GM12878 (cell line): Measurements from ENCODE around the gene MACROD2. TPM values are rescaled to one million over a fixed set of nuclear protein-coding genes. Genes with fewer than 3 reads are reported as not detected.

ENCODE experiments used
- ATAC-seq: fragments of 200-7000 bp; cut with Tn5 transposase; 3 replicates; pipeline ENCODE4 v1.9.1; 2020; ENCODE audit warnings: mild to moderate bottlenecking, moderate library complexity
- BruUV-seq: library from RNA; stranded (reverse); fragments of 400-500 nt; replicated peaks from 2 replicates; lab custom pipeline; 2021; lab: Mats Ljungman, UMichigan
- CTCF ChIA-PET: fragments of 300-600 bp; sonication (Branson Sonifier 250); formaldehyde crosslinking; extraction: SDS; loops from one replicate; lab custom pipeline; 2021; ENCODE audit warnings: inconsistent platforms; lab: Yijun Ruan, JAX
- POLR2A ChIA-PET: fragments of 350-600 bp; formaldehyde crosslinking; extraction: SDS; loops from one replicate; lab custom pipeline; 2021; ENCODE audit warnings: inconsistent platforms; lab: Charles Lee
- RAD21 ChIA-PET: fragments of 300-600 bp; sonication (Branson Sonifier 250); formaldehyde crosslinking; loops from one replicate; lab custom pipeline; 2023; ENCODE audit warnings: antibody characterized with exemption; ENCODE audit not compliant: unreplicated experiment; lab: Charles Lee
- SMC1A ChIA-PET: fragments of 300-600 bp; sonication (Branson Sonifier 250); formaldehyde crosslinking; loops from one replicate; lab custom pipeline; 2023; ENCODE audit not compliant: unreplicated experiment, uncharacterized antibody; lab: Charles Lee
- DNase-seq: peaks from one replicate; pipeline ENCODE4 v3.0.0-alpha.2; 2011; ENCODE audit warnings: low read depth, low spot score
- FAIRE-seq: peaks from 3 replicates; lab custom pipeline; 2011; peaks lifted over from hg19 to GRCh38; lab: Jason Lieb, UNC
- H2AFZ ChIP-seq: 2 replicates; pipeline ENCODE4 v1.6.0; 2011; ENCODE audit warnings: low read depth, low read length, control low read depth; ENCODE audit not compliant: control insufficient read depth
- H3K27ac ChIP-seq: 2 replicates; pipeline ENCODE4 v1.5.1; 2011; ENCODE audit warnings: control low read depth; ENCODE audit not compliant: control insufficient read depth, insufficient read depth
- H3K27me3 ChIP-seq, 2 experiments: replicated peaks in 1 of 2; 2 replicates each; pipeline versions ENCODE4 v1.6.0 to v1.6.1; 2011; ENCODE audit warnings: low read length in 1 of 2; ENCODE audit not compliant: control insufficient read depth in 2 of 2, insufficient read depth in 2 of 2
- H3K36me3 ChIP-seq, 2 experiments: 2 replicates each; pipeline ENCODE4 v1.5.1; 2011; ENCODE audit warnings: low read length in 1 of 2; ENCODE audit not compliant: control insufficient read depth in 2 of 2, insufficient read depth in 2 of 2
- H3K4me1 ChIP-seq: 2 replicates; pipeline ENCODE4 v1.6.1; 2011; ENCODE audit warnings: mild to moderate bottlenecking, low read length, moderate library complexity, mixed read lengths; ENCODE audit not compliant: control insufficient read depth, insufficient read depth
- H3K4me2 ChIP-seq: 2 replicates; pipeline ENCODE4 v1.6.0; 2011; ENCODE audit warnings: control low read depth; ENCODE audit not compliant: control insufficient read depth, insufficient read depth
- H3K4me3 ChIP-seq: fragments of 200-600 bp; sonication (generic); 2 replicates; pipeline ENCODE4 v1.5.1; 2016
- H3K79me2 ChIP-seq: 2 replicates; pipeline ENCODE4 v1.6.0; 2011; ENCODE audit warnings: low read length; ENCODE audit not compliant: control insufficient read depth, insufficient read depth
- H3K9ac ChIP-seq: 2 replicates; pipeline ENCODE4 v1.8.0; 2011; ENCODE audit warnings: low read length, control low read depth, mixed read lengths; ENCODE audit not compliant: control insufficient read depth, insufficient read depth
- H3K9me3 ChIP-seq: replicated peaks from 3 replicates; pipeline ENCODE4 v1.5.1; 2011; ENCODE audit warnings: mild to moderate bottlenecking, low read length; ENCODE audit not compliant: control insufficient read depth, insufficient read depth
- H4K20me1 ChIP-seq: 2 replicates; pipeline ENCODE4 v1.6.0; 2011; ENCODE audit not compliant: control insufficient read depth, insufficient read depth
- BACH1 ChIP-seq: fragments of 450-650 bp; IDR thresholded peaks from 2 replicates; pipeline ENCODE4 v1.6.1; 2017; ENCODE audit warnings: mild to moderate bottlenecking, borderline replicate concordance
- CBX5 ChIP-seq: sonication (generic); IDR thresholded peaks from 2 replicates; pipeline ENCODE4 v1.6.1; 2016; ENCODE audit warnings: low read depth, moderate library complexity, mild to moderate bottlenecking, inconsistent platforms
- EED ChIP-seq: sonication (generic); IDR thresholded peaks from 2 replicates; pipeline ENCODE4 v1.6.1; 2016; ENCODE audit warnings: antibody characterized with exemption, low read depth
- ESRRA ChIP-seq: IDR thresholded peaks from 2 replicates; pipeline ENCODE4 v1.6.1; 2012; ENCODE audit warnings: mild to moderate bottlenecking, low read length, improper control_type of control experiment
- HCFC1 ChIP-seq: fragments of 150-350 bp; IDR thresholded peaks from 2 replicates; pipeline ENCODE4 v1.6.1; 2014; ENCODE audit warnings: low read length
- HDAC2 ChIP-seq: fragments of 200-600 bp; sonication (generic); IDR thresholded peaks from 2 replicates; pipeline ENCODE4 v1.6.1; 2017
- LARP7 ChIP-seq: fragments of 450-650 bp; IDR thresholded peaks from 2 replicates; pipeline ENCODE4 v1.6.1; 2017; ENCODE audit warnings: mild to moderate bottlenecking
- MTA2 ChIP-seq: fragments of 450-650 bp; IDR thresholded peaks from 2 replicates; pipeline ENCODE4 v1.6.1; 2016; ENCODE audit warnings: low read depth, mild to moderate bottlenecking, moderate library complexity
- POLR2AphosphoS2 ChIP-seq: IDR thresholded peaks from 2 replicates; pipeline ENCODE4 v1.6.1; 2011; ENCODE audit warnings: low read depth, mild to moderate bottlenecking, low read length, improper control_type of control experiment, moderate library complexity
- POLR2AphosphoS5 ChIP-seq: IDR thresholded peaks from 2 replicates; pipeline ENCODE4 v1.6.1; 2011; ENCODE audit warnings: mild to moderate bottlenecking, low read length, inconsistent platforms
- RUNX3 ChIP-seq: IDR thresholded peaks from 2 replicates; pipeline ENCODE4 v1.6.1; 2012; ENCODE audit warnings: low read length, inconsistent platforms
- SMAD5 ChIP-seq: IDR thresholded peaks from 2 replicates; pipeline ENCODE4 v1.6.1; 2016; ENCODE audit warnings: antibody characterized with exemption, low read depth
- TBL1XR1 ChIP-seq: IDR thresholded peaks from 2 replicates; pipeline ENCODE4 v1.6.1; 2012; ENCODE audit warnings: low read depth, low read length, improper control_type of control experiment
- YBX1 ChIP-seq: fragments of 450-650 bp; IDR thresholded peaks from 2 replicates; pipeline ENCODE4 v1.6.1; 2016; ENCODE audit warnings: antibody characterized with exemption
- WGBS: methylation state at CpG from one replicate; pipeline ENCODE4 v1.1.6; 2016; ENCODE audit warnings: low lambda C conversion rate; ENCODE audit not compliant: insufficient replicate concordance, insufficient coverage; ENCODE audit errors: missing lambda C conversion rate; 5-methylcytosine and 5-hydroxymethylcytosine counted together
- in situ Hi-C: fragments of 300-500 bp; cut with MboI; formaldehyde crosslinking; loops from 9 replicates; pipeline ENCODE4 v1.14.3; 2018; ENCODE audit warnings: mixed read lengths
- intact Hi-C: fragments of 100-400 bp; cut with micrococcal nuclease; formaldehyde crosslinking; loops from one replicate; pipeline ENCODE4 v1.14.2; 2022; ENCODE audit not compliant: unreplicated experiment
- polyA plus RNA-seq, 11 experiments: library from polyadenylated mRNA; depleted of rRNA in 4 of 11; unstranded in 6 of 11; stranded (reverse) in 5 of 11; fragments of >200 nt; fragmentation: Nextera tagmentation in 4 of 11; fragmentation: Illumina TruSeq in 1 of 11; extraction: Ambion mirVana in 4 of 11; extraction: Trizol in 1 of 11; gene quantifications; 1 replicate in 1 of 11; 2 replicates in 10 of 11; pipeline versions ENCODE4 v1.2.1 to v1.2.3, GENCODE V29; 2011 to 2016; ENCODE audit warnings: inconsistent platforms in 2 of 11, missing spikeins in 2 of 11, low read depth in 1 of 11
- total RNA-seq, 4 experiments: library from RNA; depleted of rRNA in 3 of 4; stranded (reverse); fragments of >200 nt in 3 of 4; fragmentation: Illumina TruSeq in 1 of 4; extraction: Trizol in 1 of 4; gene quantifications; 2 replicates each; pipeline versions ENCODE4 v1.2.1 to v1.2.3, GENCODE V29; 2013 to 2021
- TF ChIP-seq, protein P1 (sequence below): IDR thresholded peaks from 2 replicates; pipeline ENCODE4 v1.6.1; 2011; ENCODE audit warnings: borderline replicate concordance, low read depth, mild to moderate bottlenecking, moderate library complexity, mixed read lengths, low read length; ENCODE audit not compliant: insufficient read depth; ENCODE audit errors: extremely low read length
- TF ChIP-seq, protein P2 (sequence below): IDR thresholded peaks from 2 replicates; pipeline ENCODE4 v1.6.1; 2011; ENCODE audit warnings: low read depth, mild to moderate bottlenecking, low read length, moderate library complexity, borderline replicate concordance; ENCODE audit errors: extremely low read depth
- TF ChIP-seq, protein P3 (sequence below): fragments of 450-650 bp; IDR thresholded peaks from 2 replicates; pipeline ENCODE4 v1.6.1; 2018; ENCODE audit warnings: mild to moderate bottlenecking, low read depth, moderate library complexity; ENCODE audit not compliant: partially characterized antibody
- TF ChIP-seq, protein P4 (sequence below): IDR thresholded peaks from 2 replicates; pipeline ENCODE4 v1.6.1; 2012; ENCODE audit warnings: low read depth, low read length, improper control_type of control experiment

MACROD2 gene
- total and polyA plus RNA-seq, 10 of the 15 experiments (the other 5 are each of a cell fraction or from before 2014, with no cell fraction given) = 1.1 to 21.5 (median 2.2) TPM

DNA sequence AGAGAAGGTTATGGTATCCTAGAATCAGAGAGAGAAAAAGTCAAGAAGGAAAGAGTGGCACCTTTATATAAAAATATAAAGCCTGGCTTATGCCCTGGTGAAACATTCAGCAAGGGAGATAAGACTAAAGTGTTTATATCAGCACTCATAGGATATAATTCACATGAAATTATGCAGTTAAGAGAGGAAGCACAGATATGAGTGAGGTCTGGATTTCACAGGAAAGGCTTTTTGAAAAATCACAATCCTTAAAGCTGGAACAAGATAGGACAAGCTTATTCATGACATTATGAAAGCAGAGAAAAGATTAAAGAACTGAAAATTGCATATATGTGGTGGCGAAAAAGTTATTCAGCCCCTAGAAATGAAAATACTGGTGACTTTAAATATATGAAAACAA is 523.3 kb downstream of the MACROD2 start:
- H3K36me3 ChIP-seq = no peaks in the 10 kb centered on the region
- ChIA-PET CTCF (no interaction called here), POLR2A (no interaction called here), RAD21 (no interaction called here), SMC1A (no interaction called here)
- intact Hi-C loops = no loop called here
- H3K4me2 ChIP-seq = no peak overlapping the region
- TF ChIP-seq, protein P1, sequence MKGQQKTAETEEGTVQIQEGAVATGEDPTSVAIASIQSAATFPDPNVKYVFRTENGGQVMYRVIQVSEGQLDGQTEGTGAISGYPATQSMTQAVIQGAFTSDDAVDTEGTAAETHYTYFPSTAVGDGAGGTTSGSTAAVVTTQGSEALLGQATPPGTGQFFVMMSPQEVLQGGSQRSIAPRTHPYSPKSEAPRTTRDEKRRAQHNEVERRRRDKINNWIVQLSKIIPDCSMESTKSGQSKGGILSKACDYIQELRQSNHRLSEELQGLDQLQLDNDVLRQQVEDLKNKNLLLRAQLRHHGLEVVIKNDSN = no peak
- no peak for TF ChIP-seq YBX1
- TF ChIP-seq, protein P2, sequence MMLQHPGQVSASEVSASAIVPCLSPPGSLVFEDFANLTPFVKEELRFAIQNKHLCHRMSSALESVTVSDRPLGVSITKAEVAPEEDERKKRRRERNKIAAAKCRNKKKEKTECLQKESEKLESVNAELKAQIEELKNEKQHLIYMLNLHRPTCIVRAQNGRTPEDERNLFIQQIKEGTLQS = no peak
- no peak for TF ChIP-seq SMAD5
- no peak for TF ChIP-seq CBX5
- TF ChIP-seq, protein P3, sequence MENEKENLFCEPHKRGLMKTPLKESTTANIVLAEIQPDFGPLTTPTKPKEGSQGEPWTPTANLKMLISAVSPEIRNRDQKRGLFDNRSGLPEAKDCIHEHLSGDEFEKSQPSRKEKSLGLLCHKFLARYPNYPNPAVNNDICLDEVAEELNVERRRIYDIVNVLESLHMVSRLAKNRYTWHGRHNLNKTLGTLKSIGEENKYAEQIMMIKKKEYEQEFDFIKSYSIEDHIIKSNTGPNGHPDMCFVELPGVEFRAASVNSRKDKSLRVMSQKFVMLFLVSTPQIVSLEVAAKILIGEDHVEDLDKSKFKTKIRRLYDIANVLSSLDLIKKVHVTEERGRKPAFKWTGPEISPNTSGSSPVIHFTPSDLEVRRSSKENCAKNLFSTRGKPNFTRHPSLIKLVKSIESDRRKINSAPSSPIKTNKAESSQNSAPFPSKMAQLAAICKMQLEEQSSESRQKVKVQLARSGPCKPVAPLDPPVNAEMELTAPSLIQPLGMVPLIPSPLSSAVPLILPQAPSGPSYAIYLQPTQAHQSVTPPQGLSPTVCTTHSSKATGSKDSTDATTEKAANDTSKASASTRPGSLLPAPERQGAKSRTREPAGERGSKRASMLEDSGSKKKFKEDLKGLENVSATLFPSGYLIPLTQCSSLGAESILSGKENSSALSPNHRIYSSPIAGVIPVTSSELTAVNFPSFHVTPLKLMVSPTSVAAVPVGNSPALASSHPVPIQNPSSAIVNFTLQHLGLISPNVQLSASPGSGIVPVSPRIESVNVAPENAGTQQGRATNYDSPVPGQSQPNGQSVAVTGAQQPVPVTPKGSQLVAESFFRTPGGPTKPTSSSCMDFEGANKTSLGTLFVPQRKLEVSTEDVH = no peak
- TF ChIP-seq POLR2AphosphoS2 = no peak
- no peak for TF ChIP-seq HDAC2
- no peak for TF ChIP-seq TBL1XR1
- TF ChIP-seq POLR2AphosphoS5 = no peak
- TF ChIP-seq ESRRA = no peak
- no peak for TF ChIP-seq BACH1
- TF ChIP-seq MTA2 = no peak
- no peak for TF ChIP-seq LARP7
- no peak for TF ChIP-seq HCFC1
- TF ChIP-seq, protein P4, sequence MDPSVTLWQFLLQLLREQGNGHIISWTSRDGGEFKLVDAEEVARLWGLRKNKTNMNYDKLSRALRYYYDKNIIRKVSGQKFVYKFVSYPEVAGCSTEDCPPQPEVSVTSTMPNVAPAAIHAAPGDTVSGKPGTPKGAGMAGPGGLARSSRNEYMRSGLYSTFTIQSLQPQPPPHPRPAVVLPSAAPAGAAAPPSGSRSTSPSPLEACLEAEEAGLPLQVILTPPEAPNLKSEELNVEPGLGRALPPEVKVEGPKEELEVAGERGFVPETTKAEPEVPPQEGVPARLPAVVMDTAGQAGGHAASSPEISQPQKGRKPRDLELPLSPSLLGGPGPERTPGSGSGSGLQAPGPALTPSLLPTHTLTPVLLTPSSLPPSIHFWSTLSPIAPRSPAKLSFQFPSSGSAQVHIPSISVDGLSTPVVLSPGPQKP = no peak
- no peak for TF ChIP-seq RUNX3
- no peak for TF ChIP-seq EED
- no peaks in the 10 kb centered on the region for H3K4me1 ChIP-seq
- no peak overlapping the region for H3K27ac ChIP-seq
- H4K20me1 ChIP-seq = no peaks in the 10 kb centered on the region
- ATAC-seq (no peak), FAIRE-seq (no peak), DNase-seq (no peak)
- no peaks in the 10 kb centered on the region for H3K27me3 ChIP-seq
- H3K9me3 ChIP-seq = no peaks in the 10 kb centered on the region
- in situ Hi-C loops = no loop called here
- BruUV-seq = no TSS peak
- H3K9ac ChIP-seq = no peak overlapping the region
- H3K4me3 ChIP-seq = no peak overlapping the region
- no peak overlapping the region for H2AFZ ChIP-seq
- no peaks in the 10 kb centered on the region for H3K79me2 ChIP-seq
- 85% methylated on average over 1 of the region's 1 CpG for WGBS
